SK-N-MC (cell line): ENCODE measurements around the gene ACE.

Source experiments
- DNase-seq: peaks from one replicate; pipeline ENCODE4 v3.0.0-alpha.2; 2011; ENCODE audit warnings: low read depth, low spot score
- H3K27ac ChIP-seq: fragments of 200-600 bp; sonication (generic); 2 replicates; pipeline ENCODE4 v1.5.1; 2016; ENCODE audit warnings: mixed run types
- H3K36me3 ChIP-seq: fragments of 200-600 bp; sonication (generic); 2 replicates; pipeline ENCODE4 v1.6.1; 2017; ENCODE audit warnings: antibody characterized with exemption, low read length, mixed read lengths; ENCODE audit not compliant: insufficient read depth
- H3K4me3 ChIP-seq: fragments of 200-600 bp; sonication (generic); 2 replicates; pipeline ENCODE4 v1.5.1; 2016
- H3K9ac ChIP-seq: fragments of 200-600 bp; sonication (generic); 2 replicates; pipeline ENCODE4 v1.8.0; 2017; ENCODE audit warnings: mixed run types, mixed read lengths; ENCODE audit not compliant: insufficient read length
- H3K9me3 ChIP-seq: fragments of 200-600 bp; sonication (generic); 2 replicates; pipeline ENCODE4 v1.6.1; 2017; ENCODE audit warnings: low read depth, mild to moderate bottlenecking, antibody characterized with exemption, low read length, moderate library complexity, mixed read lengths
- EZH2 ChIP-seq: fragments of 200-600 bp; sonication (generic); IDR thresholded peaks from one replicate; pipeline ENCODE4 v1.6.1; 2017; ENCODE audit warnings: antibody characterized with exemption
- FOXP2 ChIP-seq: optimal IDR thresholded peaks from 2 replicates; pipeline ENCODE3; 2011; ENCODE audit warnings: mild to moderate bottlenecking, moderate library complexity; ENCODE audit not compliant: insufficient read depth; ENCODE audit errors: extremely low read length, control extremely low read depth
- POLR2AphosphoS5 ChIP-seq: IDR thresholded peaks from 2 replicates; pipeline ENCODE4 v1.6.1; 2012; ENCODE audit warnings: mild to moderate bottlenecking, low read depth, low read length, borderline replicate concordance

The ACE gene

GRCh38 chr17:63435681-63436522 lies 41.0 kb upstream of the ACE start:
- DNase-seq = no peak
- no peak overlapping the region for H3K9ac ChIP-seq
- no peak overlapping the region for H3K27ac ChIP-seq
- H3K4me3 ChIP-seq = no peak overlapping the region
- H3K36me3 ChIP-seq = no peaks in the 10 kb centered on the region
- H3K9me3 ChIP-seq = no peaks in the 10 kb centered on the region
- no peak for TF ChIP-seq EZH2
- TF ChIP-seq POLR2AphosphoS5 = no peak
- TF ChIP-seq FOXP2 = no peak

DNA sequence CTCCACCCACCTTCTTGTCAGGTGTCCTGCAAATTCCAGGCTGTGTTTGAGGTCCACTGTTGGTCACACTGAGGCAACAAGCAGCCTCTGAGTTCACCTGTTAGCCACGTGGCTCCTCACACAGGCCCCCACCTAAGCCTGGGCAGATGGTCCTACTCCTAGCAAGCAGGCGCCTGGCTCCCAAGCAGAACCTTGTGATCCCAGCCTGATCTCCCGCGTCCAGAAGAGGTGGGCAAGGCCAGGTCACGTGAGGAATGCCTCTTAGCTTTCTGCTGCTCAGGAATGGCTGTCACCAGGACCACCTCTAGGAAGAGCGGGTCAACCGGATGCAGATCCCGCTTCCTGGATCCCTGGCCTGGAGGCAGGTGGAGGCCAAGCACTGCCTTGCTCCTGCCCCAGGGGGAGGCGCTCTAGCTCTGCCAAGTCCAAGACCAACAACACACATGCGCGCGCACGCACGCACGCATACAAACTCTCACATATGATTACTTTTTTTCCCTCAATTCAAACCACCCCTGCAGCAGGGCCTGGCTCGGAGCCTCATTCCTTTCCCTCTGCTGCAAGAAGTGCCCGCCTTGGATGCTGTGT lies 40.2 kb upstream of the ACE start:
- Histone ChIP-seq H3K27ac (no peak overlapping the region), H3K9ac (no peak overlapping the region), H3K9me3 (no peaks in the 10 kb centered on the region), H3K4me3 (no peak overlapping the region), H3K36me3 (no peaks in the 10 kb centered on the region)
- no peak for TF ChIP-seq FOXP2
- TF ChIP-seq POLR2AphosphoS5 = no peak
- TF ChIP-seq EZH2 = no peak
- DNase-seq = no peak

DNA sequence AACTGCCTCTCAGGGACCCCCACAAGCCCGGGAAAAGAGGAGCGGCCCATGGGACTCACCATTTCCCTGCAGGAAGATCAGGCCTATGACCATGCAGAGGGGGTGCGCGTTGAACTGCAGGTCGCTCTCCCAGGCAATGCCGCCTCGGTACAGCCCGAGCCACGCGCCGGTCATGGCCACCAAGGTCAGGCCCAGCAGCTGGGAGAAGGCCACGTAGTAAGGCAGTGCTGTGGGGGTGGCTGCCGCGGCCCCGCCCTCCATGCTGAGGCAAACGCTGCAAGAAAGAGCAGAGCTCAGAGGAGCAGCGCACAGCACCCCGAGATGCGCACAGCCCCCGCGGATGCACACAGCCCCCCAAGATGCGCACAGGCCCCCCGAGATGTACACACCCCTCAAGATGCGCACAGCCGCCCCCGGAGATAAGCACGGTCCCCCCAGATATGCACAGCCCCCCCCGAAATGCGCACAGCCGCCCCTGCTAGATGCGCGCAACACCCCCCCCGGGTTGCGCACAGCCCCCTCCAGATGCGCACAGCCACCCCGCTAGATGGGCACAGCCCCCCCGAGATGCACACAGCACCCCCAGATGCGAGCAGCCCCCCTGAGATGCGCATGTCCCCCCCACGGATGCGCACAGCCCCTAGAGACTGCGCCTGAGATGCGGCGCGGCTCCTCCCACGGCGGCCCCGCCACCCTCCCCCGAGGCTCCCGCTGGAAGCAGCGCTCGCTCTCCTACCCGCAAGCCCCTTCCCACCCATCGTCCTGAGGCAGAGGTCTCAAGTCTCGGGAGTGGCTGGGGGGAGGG lies 39.4 kb upstream of the ACE start:
- Histone ChIP-seq H3K9me3 (no peaks in the 10 kb centered on the region), H3K9ac (no peak overlapping the region), H3K36me3 (no peaks in the 10 kb centered on the region), H3K27ac (no peak overlapping the region), H3K4me3 (no peak overlapping the region)
- no peak for DNase-seq
- TF ChIP-seq EZH2 = no peak
- TF ChIP-seq POLR2AphosphoS5 = no peak
- TF ChIP-seq FOXP2 = no peak

DNA sequence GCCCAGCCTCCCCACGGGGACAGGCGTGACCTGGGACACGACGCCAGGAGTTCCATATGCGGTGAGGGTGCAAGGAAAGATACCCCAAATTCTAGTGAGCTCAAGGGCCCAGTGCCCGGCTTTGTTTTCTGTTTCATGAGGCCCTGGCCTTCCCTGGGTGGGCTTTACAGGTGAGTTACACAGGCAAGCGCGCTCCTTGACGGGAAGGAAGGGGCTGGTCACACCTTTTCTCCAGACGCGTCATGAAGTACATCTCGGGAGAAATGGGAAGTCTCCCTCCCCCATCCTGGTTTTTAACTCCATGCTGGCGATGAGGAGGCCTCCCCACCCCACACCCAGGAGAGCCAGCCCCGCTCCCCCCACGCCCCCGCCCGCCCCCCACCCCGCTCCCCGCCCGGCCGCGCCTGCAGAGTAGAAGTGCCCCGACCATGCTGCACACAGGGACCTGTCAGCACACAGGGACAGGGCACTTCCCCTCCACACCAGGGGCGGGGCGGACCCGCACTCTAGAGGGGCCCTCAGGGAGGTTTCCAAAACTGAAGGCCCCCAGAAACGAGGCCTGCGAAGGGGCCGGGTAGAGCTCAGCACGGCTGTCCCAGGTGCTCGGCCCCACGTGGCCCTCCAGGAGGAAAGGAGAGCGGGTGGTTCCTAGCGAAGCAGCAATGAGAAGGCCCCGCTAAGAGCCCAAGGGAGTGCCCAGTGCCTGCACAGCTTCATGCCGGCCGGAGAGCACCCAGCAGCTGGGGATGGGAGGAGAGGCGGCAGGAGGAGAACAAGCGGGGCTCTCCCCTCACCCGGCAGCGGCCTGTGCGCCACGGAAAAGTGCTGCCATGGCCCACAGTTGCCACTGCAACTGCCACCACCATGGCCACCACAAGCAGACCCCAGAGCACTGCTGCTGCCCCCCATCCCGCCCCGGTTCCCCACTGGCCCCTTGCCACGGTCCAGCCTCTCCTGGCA lies 38.5 kb upstream of the ACE start:
- no peak for DNase-seq
- Histone ChIP-seq H3K9ac (no peak overlapping the region), H3K27ac (no peak overlapping the region), H3K36me3 (no peaks in the 10 kb centered on the region), H3K9me3 (no peaks in the 10 kb centered on the region), H3K4me3 (no peak overlapping the region)
- TF ChIP-seq EZH2 (no peak), POLR2AphosphoS5 (no peak), FOXP2 (no peak)

DNA sequence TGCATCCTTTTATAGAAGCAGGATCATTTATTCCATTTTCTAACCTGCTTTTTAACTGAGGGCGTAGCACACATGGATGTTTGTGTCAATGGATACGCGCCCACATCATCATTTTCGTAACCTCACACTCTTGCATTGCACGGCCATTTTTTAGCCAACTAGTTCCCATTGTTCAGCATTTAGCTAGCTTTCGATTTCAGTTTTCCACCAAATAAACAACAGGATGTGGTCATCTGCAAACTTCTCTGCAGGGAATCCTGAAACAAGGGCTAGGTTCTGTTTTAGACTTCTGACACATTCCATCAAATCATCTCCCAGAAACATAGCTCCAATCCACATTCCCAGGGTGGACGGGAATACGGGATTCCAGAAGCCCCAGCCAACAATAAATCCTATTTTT lies 37.2 kb upstream of the ACE start:
- H3K9ac ChIP-seq = no peak overlapping the region
- no peaks in the 10 kb centered on the region for H3K36me3 ChIP-seq
- H3K9me3 ChIP-seq = no peaks in the 10 kb centered on the region
- no peak overlapping the region for H3K27ac ChIP-seq
- no peak for DNase-seq
- TF ChIP-seq POLR2AphosphoS5 (no peak), EZH2 (no peak), FOXP2 (no peak)
- H3K4me3 ChIP-seq = no peak overlapping the region

GRCh38 chr17:63440127-63440769 lies 36.6 kb upstream of the ACE start:
- Histone ChIP-seq H3K4me3 (no peak overlapping the region), H3K36me3 (no peaks in the 10 kb centered on the region), H3K27ac (no peak overlapping the region), H3K9me3 (no peaks in the 10 kb centered on the region), H3K9ac (no peak overlapping the region)
- TF ChIP-seq FOXP2 (no peak), POLR2AphosphoS5 (no peak), EZH2 (no peak)
- DNase-seq = no peak

DNA sequence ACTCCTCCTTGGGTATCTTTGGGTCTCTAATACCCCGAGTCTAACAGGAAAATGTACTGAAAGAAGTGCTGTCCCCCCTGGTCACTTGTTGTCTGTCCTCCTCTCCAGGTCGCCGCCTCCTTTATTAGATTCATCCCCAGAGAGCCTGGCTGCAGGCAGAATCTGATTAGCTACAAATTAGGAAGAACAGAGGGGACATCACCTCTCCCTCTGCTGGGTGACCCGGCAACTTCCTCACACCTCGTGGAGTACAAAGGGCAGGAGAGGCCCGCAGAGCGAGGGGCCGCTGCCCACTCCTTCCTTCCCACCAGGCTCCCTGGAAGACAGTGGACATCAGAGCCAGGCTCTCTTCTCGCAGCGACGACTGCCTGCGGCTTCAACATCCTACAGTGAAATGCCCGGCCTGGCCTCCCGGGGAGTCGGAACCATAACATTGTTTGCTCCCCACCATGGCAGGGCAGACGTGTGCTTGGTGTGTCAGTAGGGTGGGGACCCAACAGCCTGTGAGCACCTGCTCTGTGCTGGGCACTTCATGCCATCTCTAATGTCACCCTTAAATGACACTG lies 36.0 kb upstream of the ACE start:
- no peak for TF ChIP-seq EZH2
- H3K9me3 ChIP-seq = no peaks in the 10 kb centered on the region
- H3K27ac ChIP-seq = no peak overlapping the region
- no peak for DNase-seq
- H3K36me3 ChIP-seq = no peaks in the 10 kb centered on the region
- H3K4me3 ChIP-seq = no peak overlapping the region
- no peak overlapping the region for H3K9ac ChIP-seq

DNA sequence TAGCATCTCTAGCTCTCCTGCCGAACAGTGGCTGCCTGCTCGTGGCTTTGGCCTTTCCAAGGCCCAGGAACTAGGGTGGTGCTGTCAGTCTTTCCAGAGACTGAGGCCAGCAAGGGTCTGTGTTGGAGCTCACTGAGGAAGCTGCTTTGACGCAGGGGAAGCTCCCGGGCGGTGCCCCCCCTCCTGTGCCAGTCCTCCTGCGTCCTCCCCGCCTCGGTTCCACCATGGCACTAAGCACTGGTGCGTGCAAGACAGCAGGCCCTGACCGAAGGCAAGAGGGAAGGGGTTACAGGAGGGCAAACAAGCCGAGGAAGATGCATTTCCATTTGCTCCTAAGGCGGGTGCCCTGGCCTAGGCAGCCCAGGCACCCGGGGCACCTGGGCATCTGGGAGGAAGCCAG lies 35.2 kb upstream of the ACE start:
- H3K27ac ChIP-seq = no peak overlapping the region
- no peak for DNase-seq
- no peak for TF ChIP-seq EZH2
- no peak for TF ChIP-seq POLR2AphosphoS5
- no peak for TF ChIP-seq FOXP2
- H3K9me3 ChIP-seq = no peaks in the 10 kb centered on the region
- H3K9ac ChIP-seq = no peak overlapping the region
- no peaks in the 10 kb centered on the region for H3K36me3 ChIP-seq
- H3K4me3 ChIP-seq = no peak overlapping the region
